Measurements from ENCODE around the gene NR1D1.

NR1D1 gene

DNA sequence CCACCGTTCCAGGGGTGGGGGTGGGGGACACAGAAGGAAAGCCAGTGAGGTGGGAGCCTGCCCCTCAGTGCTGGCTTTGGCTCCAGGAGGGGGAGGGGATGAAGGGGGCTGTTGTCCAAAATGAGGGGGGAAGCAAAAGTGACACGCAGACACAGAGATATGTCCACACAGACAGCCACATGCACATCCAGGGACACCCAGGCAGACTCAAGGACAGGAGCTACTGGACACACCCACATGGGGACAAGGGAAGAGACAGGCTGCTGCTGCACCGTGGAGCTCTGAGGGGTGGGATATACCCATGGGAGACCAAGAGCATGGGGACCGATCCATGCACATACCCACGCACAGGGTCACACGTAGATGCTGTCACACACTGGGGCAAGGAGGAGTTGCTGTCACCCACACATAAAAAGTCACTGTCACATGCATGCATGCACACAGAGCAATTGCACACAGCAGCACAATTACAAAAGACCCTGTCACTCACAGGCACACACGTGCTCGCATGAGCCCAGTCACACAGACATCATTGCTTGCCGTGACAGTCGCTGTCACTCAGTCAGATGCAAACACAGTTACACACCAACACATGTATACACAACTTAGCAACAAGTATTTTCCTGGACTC lies 36.4 kb downstream of the NR1D1 start:
- TF ChIP-seq TOX (CRISPR knock-in tag; IDR thresholded peaks at IDR 0.05; ENCODE audit: borderline replicate concordance) = no peak
- no peak for TF ChIP-seq CSDC2 (CRISPR knock-in tag; IDR thresholded peaks at IDR 0.05)
- TF ChIP-seq ZNF565 (CRISPR knock-in tag; conservative IDR thresholded peaks at IDR 0.05; ENCODE audit: low read depth) = no peak
- TF ChIP-seq, protein P1, sequence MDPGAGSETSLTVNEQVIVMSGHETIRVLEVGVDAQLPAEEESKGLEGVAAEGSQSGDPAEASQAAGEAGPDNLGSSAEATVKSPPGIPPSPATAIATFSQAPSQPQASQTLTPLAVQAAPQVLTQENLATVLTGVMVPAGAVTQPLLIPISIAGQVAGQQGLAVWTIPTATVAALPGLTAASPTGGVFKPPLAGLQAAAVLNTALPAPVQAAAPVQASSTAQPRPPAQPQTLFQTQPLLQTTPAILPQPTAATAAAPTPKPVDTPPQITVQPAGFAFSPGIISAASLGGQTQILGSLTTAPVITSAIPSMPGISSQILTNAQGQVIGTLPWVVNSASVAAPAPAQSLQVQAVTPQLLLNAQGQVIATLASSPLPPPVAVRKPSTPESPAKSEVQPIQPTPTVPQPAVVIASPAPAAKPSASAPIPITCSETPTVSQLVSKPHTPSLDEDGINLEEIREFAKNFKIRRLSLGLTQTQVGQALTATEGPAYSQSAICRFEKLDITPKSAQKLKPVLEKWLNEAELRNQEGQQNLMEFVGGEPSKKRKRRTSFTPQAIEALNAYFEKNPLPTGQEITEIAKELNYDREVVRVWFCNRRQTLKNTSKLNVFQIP (CRISPR knock-in tag; IDR thresholded peaks at IDR 0.05; ENCODE audit: borderline replicate concordance, low read depth) = no peak
- no peak for TF ChIP-seq TCF4 (CRISPR knock-in tag; IDR thresholded peaks at IDR 0.05; ENCODE audit: borderline replicate concordance)
- TF ChIP-seq RARB (CRISPR knock-in tag; IDR thresholded peaks at IDR 0.05) = no peak
- TF ChIP-seq PATZ1 (CRISPR knock-in tag; IDR thresholded peaks at IDR 0.05; ENCODE audit: borderline replicate concordance) = no peak
- no peak for TF ChIP-seq ZNF8 (CRISPR knock-in tag; IDR thresholded peaks at IDR 0.05)
- no peak for TF ChIP-seq GLIS3 (CRISPR knock-in tag; IDR thresholded peaks at IDR 0.05)
- TF ChIP-seq SNAI2 (CRISPR knock-in tag; IDR thresholded peaks at IDR 0.05) = no peak
- no peak for TF ChIP-seq ESRRG (CRISPR knock-in tag; IDR thresholded peaks at IDR 0.05)
- TF ChIP-seq, protein P2, sequence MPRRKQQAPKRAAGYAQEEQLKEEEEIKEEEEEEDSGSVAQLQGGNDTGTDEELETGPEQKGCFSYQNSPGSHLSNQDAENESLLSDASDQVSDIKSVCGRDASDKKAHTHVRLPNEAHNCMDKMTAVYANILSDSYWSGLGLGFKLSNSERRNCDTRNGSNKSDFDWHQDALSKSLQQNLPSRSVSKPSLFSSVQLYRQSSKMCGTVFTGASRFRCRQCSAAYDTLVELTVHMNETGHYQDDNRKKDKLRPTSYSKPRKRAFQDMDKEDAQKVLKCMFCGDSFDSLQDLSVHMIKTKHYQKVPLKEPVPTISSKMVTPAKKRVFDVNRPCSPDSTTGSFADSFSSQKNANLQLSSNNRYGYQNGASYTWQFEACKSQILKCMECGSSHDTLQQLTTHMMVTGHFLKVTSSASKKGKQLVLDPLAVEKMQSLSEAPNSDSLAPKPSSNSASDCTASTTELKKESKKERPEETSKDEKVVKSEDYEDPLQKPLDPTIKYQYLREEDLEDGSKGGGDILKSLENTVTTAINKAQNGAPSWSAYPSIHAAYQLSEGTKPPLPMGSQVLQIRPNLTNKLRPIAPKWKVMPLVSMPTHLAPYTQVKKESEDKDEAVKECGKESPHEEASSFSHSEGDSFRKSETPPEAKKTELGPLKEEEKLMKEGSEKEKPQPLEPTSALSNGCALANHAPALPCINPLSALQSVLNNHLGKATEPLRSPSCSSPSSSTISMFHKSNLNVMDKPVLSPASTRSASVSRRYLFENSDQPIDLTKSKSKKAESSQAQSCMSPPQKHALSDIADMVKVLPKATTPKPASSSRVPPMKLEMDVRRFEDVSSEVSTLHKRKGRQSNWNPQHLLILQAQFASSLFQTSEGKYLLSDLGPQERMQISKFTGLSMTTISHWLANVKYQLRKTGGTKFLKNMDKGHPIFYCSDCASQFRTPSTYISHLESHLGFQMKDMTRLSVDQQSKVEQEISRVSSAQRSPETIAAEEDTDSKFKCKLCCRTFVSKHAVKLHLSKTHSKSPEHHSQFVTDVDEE (CRISPR knock-in tag; IDR thresholded peaks at IDR 0.05) = no peak
- ATAC-seq = no peak

DNA sequence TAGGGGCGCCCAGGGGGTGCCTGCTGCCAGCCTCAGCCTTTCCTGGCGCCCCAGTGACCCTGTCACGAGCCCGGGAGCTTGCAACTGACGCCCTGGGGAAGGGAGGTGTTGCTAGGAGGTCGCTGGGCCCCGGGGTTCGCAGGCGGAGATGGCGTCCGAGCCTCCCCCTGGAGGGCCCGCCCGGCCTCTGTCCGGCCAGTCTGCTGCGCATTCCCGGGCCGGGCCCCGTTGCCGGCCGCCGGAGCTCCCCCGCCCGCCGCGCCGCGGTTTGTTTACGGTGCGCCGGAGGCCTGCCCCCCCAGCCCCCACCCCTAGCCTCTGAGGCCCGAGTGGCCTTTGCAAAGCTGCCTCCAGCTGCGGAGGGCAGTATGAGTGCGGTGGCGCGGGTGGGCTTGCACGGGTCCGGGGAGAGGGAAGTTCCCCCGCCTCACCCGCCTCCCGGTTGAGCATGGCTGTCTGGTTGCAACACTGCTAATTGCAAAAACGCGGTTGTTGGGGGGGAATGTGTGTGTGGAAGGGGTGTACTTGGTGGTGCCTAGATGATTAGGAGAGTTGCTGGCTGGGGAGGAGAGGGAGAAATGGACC lies 37.1 kb downstream of the NR1D1 start:
- TF ChIP-seq, protein P3, sequence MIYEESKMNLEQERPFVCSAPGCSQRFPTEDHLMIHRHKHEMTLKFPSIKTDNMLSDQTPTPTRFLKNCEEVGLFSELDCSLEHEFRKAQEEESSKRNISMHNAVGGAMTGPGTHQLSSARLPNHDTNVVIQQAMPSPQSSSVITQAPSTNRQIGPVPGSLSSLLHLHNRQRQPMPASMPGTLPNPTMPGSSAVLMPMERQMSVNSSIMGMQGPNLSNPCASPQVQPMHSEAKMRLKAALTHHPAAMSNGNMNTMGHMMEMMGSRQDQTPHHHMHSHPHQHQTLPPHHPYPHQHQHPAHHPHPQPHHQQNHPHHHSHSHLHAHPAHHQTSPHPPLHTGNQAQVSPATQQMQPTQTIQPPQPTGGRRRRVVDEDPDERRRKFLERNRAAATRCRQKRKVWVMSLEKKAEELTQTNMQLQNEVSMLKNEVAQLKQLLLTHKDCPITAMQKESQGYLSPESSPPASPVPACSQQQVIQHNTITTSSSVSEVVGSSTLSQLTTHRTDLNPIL (CRISPR knock-in tag; IDR thresholded peaks at IDR 0.05; ENCODE audit: low read depth) = no peak
- no peak for TF ChIP-seq ZNF70 (CRISPR knock-in tag; IDR thresholded peaks at IDR 0.05)
- TF ChIP-seq ZNF8 (CRISPR knock-in tag; IDR thresholded peaks at IDR 0.05) = no peak
- peak; percentile 58 for ATAC-seq

GRCh38 chr17:40062329-40063186 lies 37.8 kb downstream of the NR1D1 start, which contains the start of gene THRA:
TSS of gene THRA (plus strand) at chr17:40062965. CDS start at chr17:40074489, 11,524 bp downstream.
- TF ChIP-seq GLIS3 (CRISPR knock-in tag; IDR thresholded peaks at IDR 0.05) = no peak
- peak; percentile 47 for TF ChIP-seq ZNF70 (CRISPR knock-in tag; IDR thresholded peaks at IDR 0.05)
- ATAC-seq = peak; percentile 55

GRCh38 chr17:40061609-40062038 lies 38.8 kb downstream of the NR1D1 start:
- ATAC-seq = no peak
- TF ChIP-seq CSDC2 (CRISPR knock-in tag; IDR thresholded peaks at IDR 0.05) = no peak
- no peak for TF ChIP-seq SNAI2 (CRISPR knock-in tag; IDR thresholded peaks at IDR 0.05)
- no peak for TF ChIP-seq ZFP3 (CRISPR knock-in tag; IDR thresholded peaks at IDR 0.05)
- no peak for TF ChIP-seq ZC3H10 (CRISPR knock-in tag; IDR thresholded peaks at IDR 0.05)
- no peak for TF ChIP-seq ZNF8 (CRISPR knock-in tag; IDR thresholded peaks at IDR 0.05)
- no peak for TF ChIP-seq ZFP30 (CRISPR knock-in tag; IDR thresholded peaks at IDR 0.05)
- TF ChIP-seq ARNTL (CRISPR knock-in tag; IDR thresholded peaks at IDR 0.05; ENCODE audit: borderline replicate concordance, low read depth) = no peak
- no peak for TF ChIP-seq PATZ1 (CRISPR knock-in tag; IDR thresholded peaks at IDR 0.05; ENCODE audit: borderline replicate concordance)
- no peak for TF ChIP-seq BACH2 (CRISPR knock-in tag; IDR thresholded peaks at IDR 0.05; ENCODE audit: borderline replicate concordance)
- no peak for TF ChIP-seq TOX (CRISPR knock-in tag; IDR thresholded peaks at IDR 0.05; ENCODE audit: borderline replicate concordance)
- no peak for TF ChIP-seq ZNF70 (CRISPR knock-in tag; IDR thresholded peaks at IDR 0.05)
- TF ChIP-seq CSRNP3 (CRISPR knock-in tag; IDR thresholded peaks at IDR 0.05) = no peak
- no peak for TF ChIP-seq ESRRG (CRISPR knock-in tag; IDR thresholded peaks at IDR 0.05)
- TF ChIP-seq OSR1 (CRISPR knock-in tag; IDR thresholded peaks at IDR 0.05) = no peak
